Thyroid gland (tissue), 4 donors: Measurements from ENCODE around the gene WDR37.

Source experiments
- POLR2A ChIP-seq, 2 donors: fragments of 450-650 bp; IDR thresholded peaks; one replicate each; pipeline ENCODE4 v1.6.1; 2017; ENCODE audit warnings: antibody characterized with exemption in 2 of 2, mild to moderate bottlenecking in 2 of 2, moderate library complexity in 1 of 2
- TF ChIP-seq, protein P1 (sequence below), 6 experiments: fragments of 200-600 bp in 3 of 6; fragments of 450-650 bp in 3 of 6; sonication (generic) in 3 of 6; IDR thresholded peaks; one replicate each; pipeline ENCODE4 v1.5.1; 2016 to 2019; ENCODE audit warnings: antibody characterized with exemption in 6 of 6, mild to moderate bottlenecking in 2 of 6, inconsistent platforms in 1 of 6, moderate library complexity in 1 of 6

GRCh38 chr10:1171586-1171985 lies 115.4 kb downstream of the WDR37 start:
- TF ChIP-seq, protein P1, sequence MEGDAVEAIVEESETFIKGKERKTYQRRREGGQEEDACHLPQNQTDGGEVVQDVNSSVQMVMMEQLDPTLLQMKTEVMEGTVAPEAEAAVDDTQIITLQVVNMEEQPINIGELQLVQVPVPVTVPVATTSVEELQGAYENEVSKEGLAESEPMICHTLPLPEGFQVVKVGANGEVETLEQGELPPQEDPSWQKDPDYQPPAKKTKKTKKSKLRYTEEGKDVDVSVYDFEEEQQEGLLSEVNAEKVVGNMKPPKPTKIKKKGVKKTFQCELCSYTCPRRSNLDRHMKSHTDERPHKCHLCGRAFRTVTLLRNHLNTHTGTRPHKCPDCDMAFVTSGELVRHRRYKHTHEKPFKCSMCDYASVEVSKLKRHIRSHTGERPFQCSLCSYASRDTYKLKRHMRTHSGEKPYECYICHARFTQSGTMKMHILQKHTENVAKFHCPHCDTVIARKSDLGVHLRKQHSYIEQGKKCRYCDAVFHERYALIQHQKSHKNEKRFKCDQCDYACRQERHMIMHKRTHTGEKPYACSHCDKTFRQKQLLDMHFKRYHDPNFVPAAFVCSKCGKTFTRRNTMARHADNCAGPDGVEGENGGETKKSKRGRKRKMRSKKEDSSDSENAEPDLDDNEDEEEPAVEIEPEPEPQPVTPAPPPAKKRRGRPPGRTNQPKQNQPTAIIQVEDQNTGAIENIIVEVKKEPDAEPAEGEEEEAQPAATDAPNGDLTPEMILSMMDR (IDR thresholded peaks at IDR 0.05): no peak
- no peak for TF ChIP-seq POLR2A (IDR thresholded peaks at IDR 0.05)
